Non-pigmented ciliary epithelial cell (primary cell): ENCODE data around the gene C1QTNF2.

ENCODE experiments used
- DNase-seq: peaks from one replicate; pipeline ENCODE4 v3.0.0-alpha.2; 2010; ENCODE audit warnings: low read depth

C1QTNF2 gene

DNA sequence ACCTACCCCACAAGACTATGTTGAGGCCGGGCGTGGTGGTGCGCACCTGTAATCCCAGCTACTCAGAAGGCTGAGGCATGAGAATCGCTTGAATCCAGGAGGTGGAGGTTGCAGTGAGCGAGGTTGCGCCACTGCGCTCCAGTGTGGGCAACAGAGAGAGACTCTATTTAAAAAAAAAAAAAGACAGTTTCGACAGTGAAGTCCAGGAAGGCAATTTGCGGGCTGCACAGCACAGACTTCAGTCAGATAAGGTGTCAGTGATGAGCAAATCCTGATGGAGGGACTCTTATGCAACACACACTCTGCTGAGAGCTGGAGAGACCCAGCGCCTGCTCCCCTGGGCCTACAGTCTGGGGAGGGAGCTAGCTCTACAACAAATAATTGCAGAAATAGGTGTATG lies 72.2 kb downstream of the C1QTNF2 start:
- no peak for DNase-seq

DNA sequence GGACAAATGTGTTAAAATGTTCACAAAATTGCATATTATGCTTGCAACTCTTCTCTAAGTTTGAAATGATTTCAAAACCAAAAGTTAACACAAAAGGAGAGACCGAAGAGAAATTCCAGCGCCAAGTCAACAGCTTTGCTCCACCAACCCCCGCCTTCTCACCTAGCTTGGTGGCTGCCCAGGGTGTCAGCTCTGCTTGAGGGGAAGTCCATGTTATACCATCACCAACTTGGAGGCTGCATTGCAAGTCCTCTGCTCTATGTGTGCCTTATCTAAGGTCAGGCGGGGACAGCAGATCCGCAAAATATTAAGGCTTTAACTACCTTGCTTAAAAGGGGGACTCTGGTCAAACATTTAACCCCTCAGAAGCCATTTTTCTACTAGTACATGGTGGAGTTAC lies 72.7 kb downstream of the C1QTNF2 start:
- no peak for DNase-seq
